HG03103 (cell line): ENCODE data around the gene MAG.
"Not testable (repeated sequence)": the region's sequence is repeated elsewhere in the genome, so short reads cannot be mapped to it uniquely, and the experiment has no call there.

Experiments used
- ATAC-seq: cut with Tn5 transposase; IDR thresholded peaks from one replicate; pipeline ENCODE4 v1.9.1; 2021; ENCODE audit warnings: low read depth; ENCODE audit not compliant: unreplicated experiment

Gene MAG

GRCh38 chr19:35279985-35280821 is 11.8 kb upstream of the MAG start:
- ATAC-seq = no peak

- no peak for ATAC-seq
These were observed 10.7 kb upstream of the MAG start for GRCh38 chr19:35281303-35281702.

GRCh38 chr19:35284153-35285094 is 7.5 kb upstream of the MAG start:
- ATAC-seq = no peak

GRCh38 chr19:35285095-35285449 is 6.9 kb upstream of the MAG start:
- no peak for ATAC-seq

GRCh38 chr19:35285465-35285864 is 6.5 kb upstream of the MAG start:
- not testable (repeated sequence) for ATAC-seq

GRCh38 chr19:35286101-35286500 is 5.9 kb upstream of the MAG start:
- ATAC-seq = not testable (repeated sequence)

GRCh38 chr19:35287713-35288112 is 4.2 kb upstream of the MAG start:
- no peak for ATAC-seq

GRCh38 chr19:35288331-35288730 is 3.6 kb upstream of the MAG start:
- no peak for ATAC-seq

GRCh38 chr19:35288906-35289305 is 3.1 kb upstream of the MAG start:
- no peak for ATAC-seq

GRCh38 chr19:35290381-35291127 is 1.4 kb upstream of the MAG start:
- ATAC-seq = no peak

GRCh38 chr19:35291259-35291658 is 702 bp upstream of the MAG start:
- ATAC-seq = no peak

- no peak for ATAC-seq
These were observed 731 bp downstream of the MAG start for GRCh38 chr19:35292421-35293362.

GRCh38 chr19:35293363-35293739 is 1.4 kb downstream of the MAG start:
- no peak for ATAC-seq

GRCh38 chr19:35293808-35294207 is 1.8 kb downstream of the MAG start:
- no peak for ATAC-seq

GRCh38 chr19:35294328-35294727 is 2.4 kb downstream of the MAG start:
- no peak for ATAC-seq

- ATAC-seq = no peak
These were observed 3.2 kb downstream of the MAG start for GRCh38 chr19:35294859-35295791.

- ATAC-seq = no peak
These were observed 4.0 kb downstream of the MAG start for GRCh38 chr19:35295792-35296462.
